Measurements from ENCODE around the gene LSMEM2. TPM values are rescaled to one million over a fixed set of nuclear protein-coding genes. Genes with fewer than 3 reads are reported as not detected.

LSMEM2 gene
- total and polyA plus RNA-seq, 2 experiments from 2014 or later, result 0.59 to 0.86 TPM

- DNase-seq (ENCODE audit: low spot score), result no peak
- H4K20me1 ChIP-seq (replicated peaks; ENCODE audit: insufficient read depth), result peaks cover 44% of the 10 kb centered on the region
- H3K9me2 ChIP-seq (ENCODE audit: insufficient read depth), result no peaks in the 10 kb centered on the region
- H3K4me2 ChIP-seq, result peak overlapping the region; percentile 70
- H3F3A ChIP-seq (replicated peaks; ENCODE audit: low read depth), result peaks cover 12% of the 10 kb centered on the region; the same call in 1 of the 2 replicates
- ATAC-seq, result 0 out of 3 replicates have a peak, but pooled peaks have one; percentile 0
- peak overlapping the region; percentile 35; the same call in 1 of the 2 replicates for H3K4me3 ChIP-seq
- H3K27ac Mint-ChIP-seq, result peak overlapping the region; percentile 94
- peak overlapping the region; percentile 39; the same call in 1 of the 3 replicates for H3K4me3 Mint-ChIP-seq
- H2AFZ ChIP-seq, result no peak overlapping the region
- no peaks in the 10 kb centered on the region for H3K36me3 ChIP-seq (ENCODE audit: insufficient read depth)
- peaks cover 72% of the 10 kb centered on the region for H3K4me1 Mint-ChIP-seq
- peaks cover 55% of the 10 kb centered on the region for H3K4me1 ChIP-seq (ENCODE audit: insufficient read depth)
- peaks cover 19% of the 10 kb centered on the region for H3K27me3 Mint-ChIP-seq (ENCODE audit: insufficient read depth, low read depth, poor library complexity)
- TF ChIP-seq STAT1 (IDR thresholded peaks at IDR 0.05; ENCODE audit: unreplicated experiment), result no peak
- no peak for TF ChIP-seq JUNB (IDR thresholded peaks at IDR 0.05; ENCODE audit: unreplicated experiment)
- TF ChIP-seq ZNF462 (CRISPR knock-in tag; IDR thresholded peaks at IDR 0.05), result no peak
- TF ChIP-seq ZNF331 (CRISPR knock-in tag; IDR thresholded peaks at IDR 0.05; ENCODE audit: low read depth), result no peak
- TF ChIP-seq REST (IDR thresholded peaks at IDR 0.05; ENCODE audit: unreplicated experiment), result no peak
- no peak for TF ChIP-seq EZH2 (IDR thresholded peaks at IDR 0.05; ENCODE audit: low read depth, unreplicated experiment)
- TF ChIP-seq EZH2phosphoT487 (IDR thresholded peaks at IDR 0.05; ENCODE audit: unreplicated experiment), result no peak
- TF ChIP-seq CREB1 (CRISPR knock-in tag; IDR thresholded peaks at IDR 0.05; ENCODE audit: low read depth), result no peak
- no peak for TF ChIP-seq POLR2AphosphoS5 (IDR thresholded peaks at IDR 0.05; ENCODE audit: low read depth)
- TF ChIP-seq NANOG (IDR thresholded peaks at IDR 0.05; ENCODE audit: borderline replicate concordance), result no peak
- peak overlapping the region; percentile 89 for H3K27ac ChIP-seq (ENCODE audit: low read depth)
- peaks cover 15% of the 10 kb centered on the region for H3K36me3 Mint-ChIP-seq (ENCODE audit: low read depth)
- no peaks in the 10 kb centered on the region for H3K27me3 ChIP-seq (ENCODE audit: insufficient read depth)
- H3K79me2 ChIP-seq (replicated peaks; ENCODE audit: insufficient read depth), result peaks cover 87% of the 10 kb centered on the region
- no peaks in the 10 kb centered on the region for H3K9me3 Mint-ChIP-seq
Measured at GRCh38 chr3:50245251-50245745, 33.6 kb upstream of the LSMEM2 start.

Measured in GM23338 (cell line).